Gastrocnemius medialis (tissue), 4 donors: ENCODE data around the gene EYS. TPM values are rescaled to one million over a fixed set of nuclear protein-coding genes. Genes with fewer than 3 reads are reported as not detected.
"Not testable (repeated sequence)": the region's sequence is repeated elsewhere in the genome, so short reads cannot be mapped to it uniquely, and the experiment has no call there.

Experiments used
- ATAC-seq, 2 donors: fragments of 150-250 bp; one replicate each; pipeline ENCODE4 v1.9.1; 2016
- DNase-seq, 2 donors: peaks; one replicate each; pipeline ENCODE4 v3.0.0-alpha.2; 2019
- H3K27ac ChIP-seq, 4 donors: fragments of 200-600 bp; sonication (generic); 1 replicate in 1 of 4; 2 replicates in 3 of 4; pipeline ENCODE4 v1.5.1; 2016 to 2018; ENCODE audit warnings: mild to moderate bottlenecking in 2 of 4, moderate library complexity in 1 of 4
- H3K27me3 ChIP-seq, 3 donors: fragments of 200-600 bp; sonication (generic) in 2 of 3; 1 replicate in 1 of 3; 2 replicates in 2 of 3; pipeline versions ENCODE4 v1.5.1 to v1.6.0; 2016 to 2019; ENCODE audit warnings: mild to moderate bottlenecking in 1 of 3, moderate library complexity in 1 of 3
- H3K36me3 ChIP-seq, 2 donors: fragments of 200-600 bp; sonication (generic) in 1 of 2; one replicate each; pipeline ENCODE4 v1.5.1; 2017 to 2018
- H3K4me1 ChIP-seq, 2 donors: fragments of 200-600 bp; sonication (generic) in 1 of 2; one replicate each; pipeline ENCODE4 v1.5.1; 2016 to 2017; ENCODE audit warnings: mild to moderate bottlenecking in 2 of 2
- H3K4me3 ChIP-seq, 4 donors: fragments of 200-600 bp; sonication (generic) in 3 of 4; 1 replicate in 1 of 4; 2 replicates in 3 of 4; pipeline ENCODE4 v1.5.1; 2016 to 2019; ENCODE audit warnings: mild to moderate bottlenecking in 2 of 4
- H3K9me3 ChIP-seq, 3 donors: fragments of 200-600 bp; sonication (generic) in 2 of 3; 1 replicate in 1 of 3; 2 replicates in 2 of 3; pipeline ENCODE4 v1.5.1; 2016 to 2019
- CTCF ChIP-seq, 5 experiments: fragments of 450-650 bp in 3 of 5; fragments of 200-600 bp in 2 of 5; sonication (generic) in 2 of 5; IDR thresholded peaks in 4 of 5; conservative IDR thresholded peaks in 1 of 5; 1 replicate in 4 of 5; 2 replicates in 1 of 5; pipeline ENCODE4 v1.5.1; 2016 to 2019; ENCODE audit warnings: antibody characterized with exemption in 5 of 5, mild to moderate bottlenecking in 3 of 5, moderate library complexity in 3 of 5
- POLR2A ChIP-seq, 2 donors: fragments of 450-650 bp; IDR thresholded peaks; one replicate each; pipeline ENCODE4 v1.6.1; 2017; ENCODE audit warnings: antibody characterized with exemption in 2 of 2, mild to moderate bottlenecking in 2 of 2, moderate library complexity in 2 of 2
- in situ Hi-C, 4 donors: fragments of 200-750 bp; cut with MboI; loops; one replicate each; pipeline versions ENCODE4 v1.15.0 to v1.8.0; 2017; ENCODE audit warnings: low sequenced_read_pairs in 4 of 4
- intact Hi-C: fragments of 100-400 bp; cut with DNase I; formaldehyde crosslinking; loops from one replicate; pipeline ENCODE4 v1.15.1; 2023; ENCODE audit warnings: low total_unique reads
- total RNA-seq, 4 donors: library from RNA; depleted of rRNA; stranded (reverse); fragments of >200 nt; gene quantifications; one replicate each; pipeline versions ENCODE4 v1.1.0 to v1.2.3, GENCODE V29; 2016

Gene EYS
- total RNA-seq, 4 donors from 2014 or later = 0.20 TPM; not detected in 3

GRCh38 chr6:64482631-64483030 lies 1224.4 kb downstream of the EYS start:
- DNase-seq = no peak
- peaks cover 0 to 3% of the 10 kb centered on the region in 2 donors for H3K36me3 ChIP-seq
- ATAC-seq = no peak
- intact Hi-C loops (no loop called here), in situ Hi-C loops (no loop called here)
- H3K9me3 ChIP-seq = no peaks in the 10 kb centered on the region
- H3K4me3 ChIP-seq = no peak overlapping the region
- no peaks in the 10 kb centered on the region for H3K27me3 ChIP-seq
- H3K27ac ChIP-seq = no peak overlapping the region
- no peaks in the 10 kb centered on the region for H3K4me1 ChIP-seq
- TF ChIP-seq POLR2A (IDR thresholded peaks at IDR 0.05) (no peak), CTCF (IDR thresholded peaks at IDR 0.05 in 4 of 5, conservative IDR thresholded peaks at IDR 0.05 in 1 of 5) (no peak)

GRCh38 chr6:64479134-64479533 lies 1227.9 kb downstream of the EYS start:
- Histone ChIP-seq H3K27me3 (no peaks in the 10 kb centered on the region), H3K4me3 (no peak overlapping the region), H3K36me3 (peaks cover 0 to 3% of the 10 kb centered on the region in 2 donors), H3K27ac (no peak overlapping the region), H3K4me1 (no peaks in the 10 kb centered on the region), H3K9me3 (no peaks in the 10 kb centered on the region)
- in situ Hi-C loops = no loop called here
- ATAC-seq = no peak
- DNase-seq = no peak
- intact Hi-C loops = no loop called here
- TF ChIP-seq POLR2A (IDR thresholded peaks at IDR 0.05) = no peak

- Histone ChIP-seq H3K27me3 (no peaks in the 10 kb centered on the region), H3K9me3 (no peaks in the 10 kb centered on the region), H3K4me1 (no peaks in the 10 kb centered on the region), H3K4me3 (no peak overlapping the region), H3K36me3 (peaks cover 0 to 3% of the 10 kb centered on the region in 2 donors), H3K27ac (no peak overlapping the region)
- in situ Hi-C loops (no loop called here), intact Hi-C loops (no loop called here)
- DNase-seq (no peak), ATAC-seq (no peak)
- TF ChIP-seq POLR2A (IDR thresholded peaks at IDR 0.05) = no peak
- TF ChIP-seq CTCF (IDR thresholded peaks at IDR 0.05 in 4 of 5, conservative IDR thresholded peaks at IDR 0.05 in 1 of 5) = no peak
Measured at GRCh38 chr6:64477391-64477790, 1229.6 kb downstream of the EYS start.

- H3K4me3 ChIP-seq = no peak overlapping the region
- intact Hi-C loops = no loop called here
- no peak for DNase-seq
- no peak for TF ChIP-seq CTCF (IDR thresholded peaks at IDR 0.05 in 4 of 5, conservative IDR thresholded peaks at IDR 0.05 in 1 of 5)
- in situ Hi-C loops = no loop called here
- no peak overlapping the region for H3K27ac ChIP-seq
- H3K27me3 ChIP-seq = no peaks in the 10 kb centered on the region
- ATAC-seq = no peak
- H3K4me1 ChIP-seq = no peaks in the 10 kb centered on the region
- no peaks in the 10 kb centered on the region for H3K9me3 ChIP-seq
- H3K36me3 ChIP-seq = peaks cover 0 to 3% of the 10 kb centered on the region in 2 donors
Measured at GRCh38 chr6:64476935-64477334, 1230.1 kb downstream of the EYS start.

- H3K27ac ChIP-seq, in situ Hi-C loops, ATAC-seq, intact Hi-C loops, H3K9me3 ChIP-seq, H3K27me3 ChIP-seq, H3K4me3 ChIP-seq, H3K36me3 ChIP-seq, DNase-seq, H3K4me1 ChIP-seq: not testable (repeated sequence)
Measured at GRCh38 chr6:64469405-64469804, 1237.6 kb downstream of the EYS start.

- H3K36me3 ChIP-seq = no peaks in the 10 kb centered on the region
- no peaks in the 10 kb centered on the region for H3K4me1 ChIP-seq
- no peak overlapping the region for H3K27ac ChIP-seq
- H3K4me3 ChIP-seq = no peak overlapping the region
- intact Hi-C loops = no loop called here
- ATAC-seq = no peak
- no peak for DNase-seq
- H3K9me3 ChIP-seq = no peaks in the 10 kb centered on the region
- H3K27me3 ChIP-seq = no peaks in the 10 kb centered on the region
- TF ChIP-seq POLR2A (IDR thresholded peaks at IDR 0.05) = no peak
- no peak for TF ChIP-seq CTCF (IDR thresholded peaks at IDR 0.05 in 4 of 5, conservative IDR thresholded peaks at IDR 0.05 in 1 of 5)
- in situ Hi-C loops = no loop called here
Measured at GRCh38 chr6:64467656-64468055, 1239.4 kb downstream of the EYS start.
